Activated naive CD4-positive, alpha-beta T cell treated with anti-CD3 and anti-CD28 coated beads for 36 hours (primary cell): ENCODE data around the gene CFAP92. TPM values are rescaled to one million over a fixed set of nuclear protein-coding genes. Genes with fewer than 3 reads are reported as not detected.

Experiments
- CTCF ChIA-PET: fragments of 350-600 bp; sonication (Branson Sonifier 250); formaldehyde crosslinking; loops from one replicate; lab custom pipeline; 2021; ENCODE audit warnings: antibody characterized with exemption; lab: Charles Lee
- DNase-seq: peaks from one replicate; pipeline ENCODE4 v3.0.0-alpha.2; 2020
- H3K27ac Mint-ChIP-seq: one replicate; pipeline ENCODE4 v1.8.0; 2021; ENCODE audit warnings: mild to moderate bottlenecking, mixed read lengths
- H3K27me3 Mint-ChIP-seq: one replicate; pipeline ENCODE4 v1.8.0; 2021; ENCODE audit warnings: low read depth, mixed read lengths
- H3K36me3 Mint-ChIP-seq: one replicate; pipeline ENCODE4 v1.8.0; 2021; ENCODE audit warnings: low read depth, mixed read lengths
- H3K4me1 Mint-ChIP-seq: one replicate; pipeline ENCODE4 v1.8.0; 2021; ENCODE audit warnings: low read depth, mixed read lengths
- H3K4me3 Mint-ChIP-seq: one replicate; pipeline ENCODE4 v1.8.0; 2021; ENCODE audit warnings: mild to moderate bottlenecking, moderate library complexity, mixed read lengths
- H3K9me3 Mint-ChIP-seq: one replicate; pipeline ENCODE4 v1.8.0; 2021; ENCODE audit warnings: mixed read lengths
- intact Hi-C: fragments of 100-400 bp; cut with micrococcal nuclease; formaldehyde crosslinking; loops from one replicate; pipeline ENCODE4 v1.15.1; 2023
- total RNA-seq, 2 experiments: library from RNA; stranded (reverse); gene quantifications; one replicate each; pipeline ENCODE4 v1.2.3, GENCODE V29; 2021

Gene CFAP92
- total RNA-seq, 2 experiments from 2014 or later, result 0.32 to 0.48 TPM

DNA sequence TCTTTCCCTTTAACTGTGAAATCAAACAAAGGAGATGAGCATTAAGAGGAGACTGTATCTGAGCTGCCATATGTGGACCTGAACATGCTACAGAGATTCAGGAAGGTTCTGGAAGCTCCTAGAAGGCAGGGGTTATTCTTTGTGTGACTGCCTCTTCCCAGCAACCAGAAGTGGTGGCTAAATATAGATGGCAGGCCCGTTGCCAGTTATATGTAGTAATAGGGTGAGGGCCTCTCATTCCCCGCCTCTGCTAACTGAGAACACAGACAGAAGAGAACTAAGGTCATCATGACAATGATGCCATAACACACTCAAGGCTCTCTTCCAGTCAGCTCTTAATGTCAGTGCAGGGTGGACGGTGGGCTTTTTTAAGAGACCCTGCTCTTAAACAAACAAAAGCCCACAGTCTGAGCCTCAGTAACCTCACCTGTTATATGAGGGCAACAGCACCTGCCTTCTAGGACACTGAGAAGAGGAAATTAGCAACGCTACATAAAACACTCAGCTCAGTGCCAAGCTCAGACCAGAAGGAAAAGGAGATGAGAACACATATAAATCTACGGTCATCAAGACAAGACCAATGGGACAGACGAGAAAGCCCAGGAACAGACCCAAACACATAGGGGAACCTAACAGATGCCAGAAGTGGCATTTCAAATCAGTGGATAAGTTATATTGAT, 22.3 kb downstream of the CFAP92 start:
- Mint-ChIP-seq H3K9me3 (no peaks in the 10 kb centered on the region), H3K27ac (no peak overlapping the region), H3K27me3 (no peaks in the 10 kb centered on the region), H3K36me3 (no peaks in the 10 kb centered on the region), H3K4me3 (no peak overlapping the region), H3K4me1 (no peaks in the 10 kb centered on the region)
- no peak for DNase-seq
- CTCF ChIA-PET, result interaction anchor here (0.6 to 4.7 kb wide), 31 partner anchors 11 to 493 kb away, joined by 3 to 90 read pairs (median 6); partner anchors contain the start of genes CFAP92, COPG1 and RAB43
- intact Hi-C loops, result loop anchor here (2.0 to 10.0 kb wide), 2 partner anchors 345 to 853 kb away; a partner anchor contains a TSS

DNA sequence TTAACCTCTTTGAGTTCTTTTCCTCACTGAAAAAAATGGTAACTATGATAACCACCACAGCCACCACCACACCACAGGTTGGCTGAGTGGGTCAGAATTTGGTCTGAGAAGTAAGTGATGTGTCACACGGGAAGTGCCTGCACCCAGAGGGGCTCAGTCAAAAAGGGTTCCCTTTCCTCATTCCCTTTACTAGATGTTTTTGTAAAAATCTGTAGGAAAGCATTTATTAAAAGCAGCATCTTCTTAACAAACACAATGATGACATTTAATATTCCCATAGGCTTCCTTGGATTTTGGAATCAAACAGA, 23.2 kb downstream of the CFAP92 start:
- no peaks in the 10 kb centered on the region for H3K36me3 Mint-ChIP-seq
- no peak for DNase-seq
- H3K9me3 Mint-ChIP-seq, result no peaks in the 10 kb centered on the region
- intact Hi-C loops, result loop anchor here (1.0 to 10.0 kb wide), 7 partner anchors 46 to 854 kb away; partner anchors contain the start of gene ISY1
- H3K27me3 Mint-ChIP-seq, result no peaks in the 10 kb centered on the region
- H3K27ac Mint-ChIP-seq, result no peak overlapping the region
- no peaks in the 10 kb centered on the region for H3K4me1 Mint-ChIP-seq
- CTCF ChIA-PET, result interaction anchor here (0.5 to 4.7 kb wide), 72 partner anchors 10 to 1438 kb away, joined by 3 to 90 read pairs (median 5); partner anchors contain the start of genes CFAP92, COPG1 and RAB43
- H3K4me3 Mint-ChIP-seq, result no peak overlapping the region

DNA sequence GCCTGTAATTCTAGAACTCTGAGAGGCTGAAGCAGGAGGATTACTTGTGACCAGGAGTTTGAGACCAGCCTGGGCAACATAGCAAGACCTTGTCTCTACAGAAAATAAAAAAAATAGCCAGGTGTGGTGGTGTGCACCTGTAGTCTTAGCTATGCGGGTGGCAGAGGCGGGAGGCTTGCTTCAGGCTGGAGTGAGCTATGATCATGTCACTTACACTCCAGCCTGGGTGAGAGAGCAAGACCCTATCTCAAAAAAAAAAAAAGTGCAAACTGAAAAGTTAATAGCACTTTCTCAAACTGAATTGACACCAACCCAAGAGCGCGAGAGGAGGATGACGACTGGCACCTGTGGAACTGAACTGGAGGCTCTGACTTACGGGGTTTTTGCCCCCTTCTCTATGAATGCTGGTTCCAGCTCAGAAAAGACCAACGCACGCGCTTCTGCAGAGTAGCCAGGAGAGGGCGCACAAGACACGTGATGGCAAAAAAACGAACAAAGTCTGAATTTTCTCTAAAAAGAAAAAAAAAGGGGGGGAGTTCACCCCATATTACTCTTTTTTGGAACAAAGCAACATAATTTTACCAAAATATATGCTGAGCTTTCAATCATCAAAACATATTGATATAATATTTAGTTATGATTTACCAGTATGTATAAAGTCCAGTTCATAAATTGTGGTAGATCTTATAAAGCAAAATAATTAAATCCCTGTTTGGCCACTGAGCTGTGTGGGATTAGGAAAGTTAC, 23.7 kb downstream of the CFAP92 start:
- no peaks in the 10 kb centered on the region for H3K27me3 Mint-ChIP-seq
- DNase-seq, result peak; percentile 78
- CTCF ChIA-PET, result interaction anchor here (0.5 to 4.7 kb wide), 88 partner anchors 10 to 1437 kb away, joined by 3 to 90 read pairs (median 5); partner anchors contain the start of genes CFAP92, COPG1 and RAB43
- no peaks in the 10 kb centered on the region for H3K4me1 Mint-ChIP-seq
- H3K27ac Mint-ChIP-seq, result no peak overlapping the region
- intact Hi-C loops, result loop anchor here (1.0 to 10.0 kb wide), 7 partner anchors 46 to 855 kb away; partner anchors contain the start of gene ISY1
- no peaks in the 10 kb centered on the region for H3K36me3 Mint-ChIP-seq
- no peaks in the 10 kb centered on the region for H3K9me3 Mint-ChIP-seq
- H3K4me3 Mint-ChIP-seq, result no peak overlapping the region

DNA sequence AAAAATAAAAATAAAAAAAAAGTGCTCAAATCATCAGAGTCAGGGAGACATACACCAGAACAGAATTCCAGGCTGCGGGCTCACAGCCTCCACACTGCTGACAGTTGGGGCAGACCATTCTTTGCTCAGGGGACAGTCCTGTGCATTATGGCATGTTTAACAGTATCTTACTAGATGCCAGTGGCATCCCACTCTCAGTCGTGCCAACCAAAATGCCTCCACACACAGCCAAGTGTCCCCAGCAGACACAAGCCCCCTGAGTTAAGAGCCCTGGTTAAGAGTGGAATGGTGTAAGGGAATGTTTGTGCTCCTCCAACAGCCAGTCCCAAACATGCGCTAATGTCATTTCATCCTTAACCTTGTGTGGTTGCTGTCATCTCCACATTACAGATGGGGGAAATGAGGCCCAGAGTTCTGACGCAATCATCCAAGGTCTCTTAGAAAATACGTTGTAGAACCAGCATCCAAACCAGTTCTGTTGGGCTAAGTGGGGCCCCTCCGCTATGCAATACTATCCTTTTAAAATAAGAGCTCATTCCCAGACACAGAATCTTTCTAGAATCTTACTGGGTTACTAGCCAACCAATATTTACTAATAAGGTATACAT, 26.0 kb downstream of the CFAP92 start:
- intact Hi-C loops, result no loop called here
- Mint-ChIP-seq H3K27ac (no peak overlapping the region), H3K4me1 (no peaks in the 10 kb centered on the region), H3K4me3 (no peak overlapping the region), H3K9me3 (no peaks in the 10 kb centered on the region), H3K27me3 (no peaks in the 10 kb centered on the region), H3K36me3 (no peaks in the 10 kb centered on the region)
- CTCF ChIA-PET, result interaction anchor here (1.2 to 4.7 kb wide), 2 partner anchors 59 to 278 kb away, joined by 3 to 90 read pairs; no protein-coding TSS in a partner anchor
- DNase-seq, result no peak

DNA sequence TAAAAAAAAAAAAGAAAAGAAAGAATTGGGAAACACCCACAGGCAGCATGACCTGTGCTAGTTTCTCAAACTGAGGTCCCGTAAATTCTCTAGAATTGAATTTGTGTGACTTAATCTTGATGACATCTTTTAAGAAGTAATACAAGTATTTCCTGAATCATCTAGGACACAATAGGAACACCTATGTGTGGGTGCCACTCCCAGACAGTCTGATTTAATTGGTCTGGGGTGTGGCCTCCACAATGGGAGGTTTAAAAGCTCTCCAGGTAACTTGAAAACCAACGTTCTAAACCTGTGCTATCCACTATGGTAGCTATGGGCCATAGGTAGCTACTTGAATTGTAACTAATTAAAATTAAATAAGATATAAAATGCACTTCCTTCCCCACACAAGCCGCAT, 28.1 kb downstream of the CFAP92 start:
- Mint-ChIP-seq H3K4me3 (no peak overlapping the region), H3K4me1 (no peaks in the 10 kb centered on the region), H3K9me3 (no peaks in the 10 kb centered on the region), H3K27me3 (no peaks in the 10 kb centered on the region), H3K27ac (no peak overlapping the region), H3K36me3 (no peaks in the 10 kb centered on the region)
- intact Hi-C loops, result no loop called here
- no peak for DNase-seq
- CTCF ChIA-PET, result interaction anchor here (1.1 kb wide), 1 partner anchor 280 kb away, joined by 3 read pairs; no protein-coding TSS in a partner anchor

GRCh38 chr3:128965280-128965679, 28.6 kb downstream of the CFAP92 start:
- no peak for DNase-seq
- Mint-ChIP-seq H3K4me1 (no peaks in the 10 kb centered on the region), H3K36me3 (no peaks in the 10 kb centered on the region), H3K27me3 (no peaks in the 10 kb centered on the region), H3K4me3 (no peak overlapping the region), H3K9me3 (no peaks in the 10 kb centered on the region), H3K27ac (no peak overlapping the region)
- intact Hi-C loops, result no loop called here
- CTCF ChIA-PET, result no interaction called here

GRCh38 chr3:128956440-128956839, 37.4 kb downstream of the CFAP92 start:
- intact Hi-C loops, result no loop called here

DNA sequence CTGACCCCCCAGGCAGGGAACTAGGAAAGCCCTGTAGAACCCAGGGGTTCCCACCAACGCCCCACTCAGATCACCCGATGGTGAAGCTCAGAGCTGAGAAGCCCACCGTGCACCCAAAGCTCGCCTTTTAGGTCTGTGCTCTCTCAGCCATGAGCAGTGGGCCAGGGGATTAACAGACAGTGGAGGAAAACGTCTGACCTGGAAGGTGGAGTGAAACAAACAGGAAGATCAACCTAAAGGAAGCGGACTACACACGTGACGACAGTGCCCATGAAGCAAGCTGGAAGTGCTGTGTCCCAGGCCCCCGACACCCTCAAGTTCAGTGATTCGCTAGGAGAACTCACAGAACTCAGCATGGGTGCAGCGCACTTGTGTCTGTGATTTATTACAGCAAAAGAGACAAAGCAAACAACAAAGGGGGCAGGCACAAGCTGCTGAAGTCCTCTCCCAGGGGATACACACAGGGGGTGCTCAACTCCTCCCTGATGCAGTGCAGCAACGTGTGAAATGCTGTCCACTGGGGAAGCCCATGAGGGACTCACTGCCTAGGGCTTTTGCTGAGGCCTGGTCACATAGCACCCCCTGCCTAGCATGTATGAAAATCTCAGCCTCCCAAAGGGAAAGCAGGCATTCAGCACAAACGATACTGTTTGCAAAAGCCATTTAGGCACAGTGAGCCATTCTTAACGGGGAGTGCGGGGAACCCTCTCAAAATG, 43.5 kb downstream of the CFAP92 start:
- intact Hi-C loops, result no loop called here
- Mint-ChIP-seq H3K4me1 (no peaks in the 10 kb centered on the region), H3K4me3 (no peak overlapping the region), H3K36me3 (no peaks in the 10 kb centered on the region), H3K27ac (no peak overlapping the region), H3K9me3 (no peaks in the 10 kb centered on the region), H3K27me3 (no peaks in the 10 kb centered on the region)
- CTCF ChIA-PET, result interaction anchor here (1.1 kb wide), 1 partner anchor 333 kb away, joined by 4 read pairs; no protein-coding TSS in a partner anchor
- peak; percentile 44 for DNase-seq

More at GRCh38 chr3:128956440-128956839, 37.4 kb downstream of the CFAP92 start:
- H3K27me3 Mint-ChIP-seq, result no peaks in the 10 kb centered on the region
- H3K9me3 Mint-ChIP-seq, result peaks cover 3% of the 10 kb centered on the region
- no peaks in the 10 kb centered on the region for H3K36me3 Mint-ChIP-seq
- CTCF ChIA-PET, result no interaction called here
- H3K4me1 Mint-ChIP-seq, result no peaks in the 10 kb centered on the region
- H3K27ac Mint-ChIP-seq, result no peak overlapping the region
- DNase-seq, result no peak
- H3K4me3 Mint-ChIP-seq, result no peak overlapping the region

- H3K27ac Mint-ChIP-seq, result no peak overlapping the region
- H3K36me3 Mint-ChIP-seq, result no peaks in the 10 kb centered on the region
- no peaks in the 10 kb centered on the region for H3K4me1 Mint-ChIP-seq
- H3K27me3 Mint-ChIP-seq, result no peaks in the 10 kb centered on the region
- CTCF ChIA-PET, result interaction anchor here (0.6 to 0.9 kb wide), 2 partner anchors 21 to 178 kb away, joined by 3 read pairs; no protein-coding TSS in a partner anchor
- H3K4me3 Mint-ChIP-seq, result no peak overlapping the region
- intact Hi-C loops, result no loop called here
- H3K9me3 Mint-ChIP-seq, result no peaks in the 10 kb centered on the region
- no peak for DNase-seq
Observed at GRCh38 chr3:128949158-128949557, 44.7 kb downstream of the CFAP92 start.

DNA sequence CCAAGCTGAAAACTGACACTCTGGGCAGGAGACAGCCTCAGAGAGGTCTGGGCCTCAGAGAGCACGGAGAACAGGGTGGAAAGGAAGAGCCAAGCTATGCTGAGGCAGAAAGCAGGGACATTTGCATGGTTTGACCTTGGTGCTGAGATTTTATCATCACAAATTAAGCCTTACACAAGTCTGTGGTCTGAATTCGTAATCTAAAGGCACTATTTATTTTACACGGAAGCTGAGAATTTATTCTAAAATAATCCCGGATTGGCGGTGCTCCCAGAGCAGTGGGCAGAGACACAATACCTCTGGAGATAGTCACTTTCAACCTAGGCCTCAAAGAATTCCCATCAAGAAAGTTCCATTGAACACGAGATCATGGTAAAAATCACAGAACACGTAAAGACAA, 47.5 kb downstream of the CFAP92 start:
- Mint-ChIP-seq H3K9me3 (no peaks in the 10 kb centered on the region), H3K4me1 (no peaks in the 10 kb centered on the region)
- intact Hi-C loops, result no loop called here

DNA sequence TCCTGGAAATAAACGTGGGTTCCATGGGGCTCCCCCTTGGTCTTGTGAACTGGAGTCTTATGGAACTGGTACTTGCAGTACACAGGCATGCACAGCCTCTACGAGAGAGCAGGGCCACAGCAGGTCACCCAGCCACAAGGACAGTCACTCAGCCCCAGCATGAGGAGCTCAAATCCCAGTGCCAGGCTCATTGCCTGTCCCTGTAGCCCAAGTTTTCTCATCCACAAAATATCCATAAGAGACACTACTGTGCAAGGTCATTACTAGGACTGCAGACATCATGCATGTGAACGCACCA, 48.0 kb downstream of the CFAP92 start:
- intact Hi-C loops, result no loop called here
- Mint-ChIP-seq H3K4me3 (no peak overlapping the region), H3K4me1 (no peaks in the 10 kb centered on the region), H3K36me3 (no peaks in the 10 kb centered on the region), H3K9me3 (no peaks in the 10 kb centered on the region), H3K27me3 (no peaks in the 10 kb centered on the region), H3K27ac (no peak overlapping the region)
- DNase-seq, result no peak
- CTCF ChIA-PET, result no interaction called here

More for the DNA sequence above, 47.5 kb downstream of the CFAP92 start:
- Mint-ChIP-seq H3K27ac (no peak overlapping the region), H3K36me3 (no peaks in the 10 kb centered on the region), H3K4me3 (no peak overlapping the region), H3K27me3 (no peaks in the 10 kb centered on the region)
- DNase-seq, result no peak
- CTCF ChIA-PET, result no interaction called here
